Measurements from ENCODE around the gene HNMT. TPM values are rescaled to one million over a fixed set of nuclear protein-coding genes. Genes with fewer than 3 reads are reported as not detected.

Gene HNMT
- total RNA-seq, 2 donors from 2014 or later = 8.0 to 10.5 TPM

- Histone ChIP-seq H3K4me1 (no peaks in the 10 kb centered on the region), H3K27ac (no peak overlapping the region), H3K9me3 (no peaks in the 10 kb centered on the region), H3K4me3 (no peak overlapping the region), H3K36me3 (no peaks in the 10 kb centered on the region), H3K27me3 (no peaks in the 10 kb centered on the region)
- DNase-seq (ENCODE audit: low spot score) = no peak
- TF ChIP-seq CTCF (IDR thresholded peaks at IDR 0.05) = no peak
Observed at GRCh38 chr2:137937778-137938177, 26.5 kb upstream of the HNMT start.

- DNase-seq (ENCODE audit: low spot score) = no peak
- no peaks in the 10 kb centered on the region for H3K9me3 ChIP-seq
- no peak overlapping the region for H3K27ac ChIP-seq
- H3K4me1 ChIP-seq = no peaks in the 10 kb centered on the region
- H3K36me3 ChIP-seq = no peaks in the 10 kb centered on the region
- TF ChIP-seq CTCF (IDR thresholded peaks at IDR 0.05) = no peak
- no peak overlapping the region for H3K4me3 ChIP-seq
- no peaks in the 10 kb centered on the region for H3K27me3 ChIP-seq
Observed at GRCh38 chr2:137938204-137938603, 26.1 kb upstream of the HNMT start.

- no peak for DNase-seq (ENCODE audit: low spot score)
- Histone ChIP-seq H3K36me3 (no peaks in the 10 kb centered on the region), H3K4me1 (no peaks in the 10 kb centered on the region), H3K9me3 (no peaks in the 10 kb centered on the region), H3K27ac (no peak overlapping the region), H3K27me3 (no peaks in the 10 kb centered on the region), H3K4me3 (no peak overlapping the region)
- TF ChIP-seq CTCF (IDR thresholded peaks at IDR 0.05) = no peak
Observed at GRCh38 chr2:137939026-137939425, 25.2 kb upstream of the HNMT start.

- H3K36me3 ChIP-seq = no peaks in the 10 kb centered on the region
- no peak overlapping the region for H3K4me3 ChIP-seq
- H3K9me3 ChIP-seq = no peaks in the 10 kb centered on the region
- no peaks in the 10 kb centered on the region for H3K4me1 ChIP-seq
- no peaks in the 10 kb centered on the region for H3K27me3 ChIP-seq
- H3K27ac ChIP-seq = no peak overlapping the region
- TF ChIP-seq CTCF (IDR thresholded peaks at IDR 0.05) = no peak
- DNase-seq (ENCODE audit: low spot score) = no peak
Observed at GRCh38 chr2:137940154-137940553, 24.1 kb upstream of the HNMT start.

GRCh38 chr2:137942037-137942832 is 22.0 kb upstream of the HNMT start:
- Histone ChIP-seq H3K4me1 (no peaks in the 10 kb centered on the region), H3K27me3 (no peaks in the 10 kb centered on the region), H3K4me3 (no peak overlapping the region), H3K9me3 (no peaks in the 10 kb centered on the region), H3K36me3 (no peaks in the 10 kb centered on the region), H3K27ac (no peak overlapping the region)
- no peak for TF ChIP-seq CTCF (IDR thresholded peaks at IDR 0.05)
- DNase-seq (ENCODE audit: low spot score) = no peak

Data from right atrium auricular region (tissue), 2 donors.